Measurements from ENCODE around the gene GDPD5.

DNA sequence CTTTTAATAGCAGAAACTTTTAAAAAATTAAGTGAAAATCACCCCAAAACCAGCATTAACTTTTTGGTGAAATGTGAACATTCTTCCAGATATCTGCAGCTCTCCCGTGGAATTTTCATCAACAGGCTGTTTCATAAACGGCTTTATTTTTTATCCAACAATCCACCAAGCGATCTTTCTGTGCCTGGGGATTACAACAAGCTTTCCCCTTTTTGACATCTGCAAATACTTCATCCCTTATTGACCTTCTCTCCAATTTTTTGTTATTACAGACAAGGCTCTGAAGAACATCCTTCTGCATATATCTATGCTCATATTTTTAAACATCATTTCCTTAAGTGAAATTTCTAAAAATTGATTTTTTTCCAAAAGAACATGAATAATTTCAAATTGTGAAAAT, 30.5 kb upstream of the GDPD5 start:
- TF ChIP-seq, protein P1, sequence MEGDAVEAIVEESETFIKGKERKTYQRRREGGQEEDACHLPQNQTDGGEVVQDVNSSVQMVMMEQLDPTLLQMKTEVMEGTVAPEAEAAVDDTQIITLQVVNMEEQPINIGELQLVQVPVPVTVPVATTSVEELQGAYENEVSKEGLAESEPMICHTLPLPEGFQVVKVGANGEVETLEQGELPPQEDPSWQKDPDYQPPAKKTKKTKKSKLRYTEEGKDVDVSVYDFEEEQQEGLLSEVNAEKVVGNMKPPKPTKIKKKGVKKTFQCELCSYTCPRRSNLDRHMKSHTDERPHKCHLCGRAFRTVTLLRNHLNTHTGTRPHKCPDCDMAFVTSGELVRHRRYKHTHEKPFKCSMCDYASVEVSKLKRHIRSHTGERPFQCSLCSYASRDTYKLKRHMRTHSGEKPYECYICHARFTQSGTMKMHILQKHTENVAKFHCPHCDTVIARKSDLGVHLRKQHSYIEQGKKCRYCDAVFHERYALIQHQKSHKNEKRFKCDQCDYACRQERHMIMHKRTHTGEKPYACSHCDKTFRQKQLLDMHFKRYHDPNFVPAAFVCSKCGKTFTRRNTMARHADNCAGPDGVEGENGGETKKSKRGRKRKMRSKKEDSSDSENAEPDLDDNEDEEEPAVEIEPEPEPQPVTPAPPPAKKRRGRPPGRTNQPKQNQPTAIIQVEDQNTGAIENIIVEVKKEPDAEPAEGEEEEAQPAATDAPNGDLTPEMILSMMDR (conservative IDR thresholded peaks at IDR 0.05 in 1 of 2, IDR thresholded peaks at IDR 0.05 in 1 of 2; ENCODE audit: low read depth in 1 of 2, low read length in 2 of 2): no peak
- no peak for TF ChIP-seq EZH2 (IDR thresholded peaks at IDR 0.05; ENCODE audit: low read length, missing control alignments)

Measured in fibroblast of lung (primary cell).